ENCODE results near the gene CPAMD8. TPM values are rescaled to one million over a fixed set of nuclear protein-coding genes. Genes with fewer than 3 reads are reported as not detected.

The CPAMD8 gene
- total RNA-seq (9.3 and 17.6 TPM in 2 replicates), polyA plus RNA-seq (7.9 and 8.7 TPM in 2 replicates)

GRCh38 chr19:17026706-17027534 lies at the start of gene CPAMD8:
TSS of gene CPAMD8 (minus strand) at chr19:17026810. CDS start at chr19:17026642, 168 bp downstream.
- Histone ChIP-seq H3K9me2 (replicated peaks; ENCODE audit: insufficient read depth) (no peaks in the 10 kb centered on the region), H4K20me1 (ENCODE audit: insufficient read depth, poor library complexity, severe bottlenecking) (no peaks in the 10 kb centered on the region), H2AFZ (peak within 1 kb of the TSS; percentile 38), H3K4me3 (peak within 1 kb of the TSS; percentile 13), H3K79me2 (no peaks in the 10 kb centered on the region), H3K36me3 (replicated peaks; ENCODE audit: insufficient read depth, low read depth) (no peaks in the 10 kb centered on the region), H3K4me2 (peak within 1 kb of the TSS; percentile 95), H3K9me3 (ENCODE audit: low read depth) (no peaks in the 10 kb centered on the region), H3K27me3 (peaks cover 7% of the 10 kb centered on the region), H3K4me1 (ENCODE audit: insufficient read depth) (peaks cover 10% of the 10 kb centered on the region), H3K27ac (peak within 1 kb of the TSS; percentile 31)
- no peak for TF ChIP-seq CTCF (IDR thresholded peaks at IDR 0.05; ENCODE audit: poor library complexity)
- TF ChIP-seq EZH2phosphoT487 (IDR thresholded peaks at IDR 0.05; ENCODE audit: low read depth, severe bottlenecking, unreplicated experiment) = no peak
- no peak for TF ChIP-seq EZH2 (IDR thresholded peaks at IDR 0.05; ENCODE audit: borderline replicate concordance)
- DNase-seq (ENCODE audit: low spot score) = peak; percentile 43
- 3% methylated on average over 14 of the region's 67 CpGs for WGBS (ENCODE audit: low lambda C conversion rate, missing lambda C conversion rate)

DNA sequence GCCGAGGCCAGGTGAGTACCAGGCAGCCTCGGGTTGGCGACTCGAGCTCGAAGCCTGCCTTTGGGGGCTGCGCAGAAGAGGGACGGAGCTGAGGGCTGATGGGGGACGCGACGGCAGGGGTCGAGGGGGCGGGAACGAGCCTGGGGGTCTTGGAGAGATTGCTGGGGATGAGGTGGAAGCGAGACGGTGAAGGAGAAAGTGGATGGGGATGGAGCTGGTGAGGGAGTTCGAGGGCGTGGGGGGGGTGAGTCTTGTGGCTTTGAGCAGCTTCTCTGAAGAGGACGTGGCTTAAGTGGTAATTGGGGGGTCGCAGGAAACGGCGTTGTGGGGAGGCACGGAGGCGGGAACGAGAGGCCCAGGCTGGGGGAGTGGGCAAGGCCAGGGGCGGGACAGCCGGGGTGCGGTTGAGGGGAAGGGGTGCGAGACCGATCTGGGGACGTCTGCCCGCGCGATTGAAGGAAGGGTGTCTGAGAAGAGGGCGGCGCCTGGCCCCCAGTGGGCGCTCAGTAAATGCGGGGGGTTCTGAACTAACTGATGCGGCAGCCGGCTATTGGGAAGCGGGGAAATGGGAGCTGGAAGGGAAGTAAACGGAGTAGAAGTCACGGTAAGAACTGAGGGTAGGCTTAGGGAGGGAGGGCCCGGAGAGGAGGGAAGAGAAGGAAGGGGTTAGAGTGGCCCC lies 49.4 kb upstream of the CPAMD8 start:
- H3K27me3 ChIP-seq = no peaks in the 10 kb centered on the region
- H3K36me3 ChIP-seq (replicated peaks; ENCODE audit: insufficient read depth, low read depth) = no peaks in the 10 kb centered on the region
- H4K20me1 ChIP-seq (ENCODE audit: insufficient read depth, poor library complexity, severe bottlenecking) = peaks cover 4% of the 10 kb centered on the region
- peak; percentile 50 for DNase-seq (ENCODE audit: low spot score)
- no peaks in the 10 kb centered on the region for H3K9me2 ChIP-seq (replicated peaks; ENCODE audit: insufficient read depth)
- peak overlapping the region; percentile 98 for H3K4me3 ChIP-seq
- peak overlapping the region; percentile 83 for H2AFZ ChIP-seq
- under 1% methylated on average over 33 of the region's 43 CpGs for WGBS (ENCODE audit: low lambda C conversion rate, missing lambda C conversion rate)
- peaks cover 17% of the 10 kb centered on the region for H3K4me1 ChIP-seq (ENCODE audit: insufficient read depth)
- H3K27ac ChIP-seq = peak overlapping the region; percentile 91
- H3K4me2 ChIP-seq = peak overlapping the region; percentile 97
- peaks cover 66% of the 10 kb centered on the region for H3K79me2 ChIP-seq
- H3K9me3 ChIP-seq (ENCODE audit: low read depth) = no peaks in the 10 kb centered on the region
- TF ChIP-seq EZH2phosphoT487 (IDR thresholded peaks at IDR 0.05; ENCODE audit: low read depth, severe bottlenecking, unreplicated experiment) (no peak), CTCF (IDR thresholded peaks at IDR 0.05; ENCODE audit: poor library complexity) (no peak), EZH2 (IDR thresholded peaks at IDR 0.05; ENCODE audit: borderline replicate concordance) (no peak)

DNA sequence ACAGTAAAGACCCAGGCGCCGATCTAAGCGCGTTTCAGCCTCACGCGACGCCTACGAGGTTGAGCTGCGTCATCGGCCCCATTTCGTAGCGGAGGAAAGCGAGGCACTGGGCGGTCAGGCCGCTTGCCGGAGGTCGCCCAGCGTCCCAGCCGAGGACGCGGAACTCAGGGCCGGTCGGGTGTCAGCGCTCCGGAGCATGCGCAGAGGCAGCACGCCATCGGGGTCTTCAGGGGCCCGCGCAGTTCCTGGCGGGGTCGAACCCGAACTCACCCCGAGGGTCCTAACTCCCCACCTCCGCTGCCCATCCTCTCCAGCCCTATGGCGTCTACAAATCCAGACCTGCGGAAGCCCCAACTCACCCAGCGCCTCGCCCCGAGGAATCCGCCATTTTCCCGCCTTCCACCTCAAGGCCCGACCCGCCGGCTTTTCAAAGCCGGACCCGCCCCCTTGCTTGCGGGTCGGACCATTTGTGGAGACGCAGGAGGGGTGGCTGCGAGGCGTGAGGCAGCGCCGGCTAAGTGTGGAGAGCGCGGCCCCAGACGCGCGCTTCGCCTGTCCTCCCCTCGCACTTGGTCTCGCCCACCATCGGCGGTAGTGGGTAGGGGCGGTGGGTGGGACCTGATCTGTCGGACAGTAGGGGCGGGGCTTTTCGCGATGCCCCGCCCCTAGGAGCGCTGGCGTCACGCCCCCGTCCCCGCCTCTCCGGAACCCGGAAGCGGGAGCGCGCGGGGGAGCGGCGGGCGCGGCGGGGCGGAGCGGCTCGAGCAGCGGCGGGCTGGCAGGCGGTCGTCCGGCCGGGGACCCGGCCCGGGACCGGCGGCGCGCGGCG lies 48.6 kb upstream of the CPAMD8 start, which contains the start of the genes HAUS8 and MYO9B:
TSS of gene HAUS8 (minus strand) at position 418 of the 829 bp plus-strand sequence. CDS start at position 388, 30 bp downstream.
TSS of gene MYO9B (plus strand) at position 743 of the 829 bp plus-strand sequence. CDS start 25,941 bp downstream, outside the sequence.
- Histone ChIP-seq H3K9me3 (ENCODE audit: low read depth) (no peaks in the 10 kb centered on the region), H3K79me2 (peaks cover 59% of the 10 kb centered on the region), H2AFZ (peak within 1 kb of the TSS; percentile 83), H3K9me2 (replicated peaks; ENCODE audit: insufficient read depth) (no peaks in the 10 kb centered on the region), H3K36me3 (replicated peaks; ENCODE audit: insufficient read depth, low read depth) (no peaks in the 10 kb centered on the region), H3K4me1 (ENCODE audit: insufficient read depth) (peaks cover 17% of the 10 kb centered on the region), H3K4me2 (peak within 1 kb of the TSS; percentile 97), H3K4me3 (peak within 1 kb of the TSS; percentile 98), H4K20me1 (ENCODE audit: insufficient read depth, poor library complexity, severe bottlenecking) (peaks cover 4% of the 10 kb centered on the region), H3K27ac (peak within 1 kb of the TSS; percentile 91), H3K27me3 (no peaks in the 10 kb centered on the region)
- peak; percentile 100 for DNase-seq (ENCODE audit: low spot score)
- under 1% methylated on average over 92 of the region's 103 CpGs for WGBS (ENCODE audit: low lambda C conversion rate, missing lambda C conversion rate)
- TF ChIP-seq EZH2phosphoT487 (IDR thresholded peaks at IDR 0.05; ENCODE audit: low read depth, severe bottlenecking, unreplicated experiment) = no peak
- TF ChIP-seq CTCF (IDR thresholded peaks at IDR 0.05; ENCODE audit: poor library complexity) = no peak
- no peak for TF ChIP-seq EZH2 (IDR thresholded peaks at IDR 0.05; ENCODE audit: borderline replicate concordance)
